SK-N-MC (cell line): ENCODE results near the gene GATA2.

Experiments used
- DNase-seq: peaks from one replicate; pipeline ENCODE4 v3.0.0-alpha.2; 2011; ENCODE audit warnings: low read depth, low spot score
- H3K27ac ChIP-seq: fragments of 200-600 bp; sonication (generic); 2 replicates; pipeline ENCODE4 v1.5.1; 2016; ENCODE audit warnings: mixed run types
- H3K36me3 ChIP-seq: fragments of 200-600 bp; sonication (generic); 2 replicates; pipeline ENCODE4 v1.6.1; 2017; ENCODE audit warnings: antibody characterized with exemption, low read length, mixed read lengths; ENCODE audit not compliant: insufficient read depth
- H3K4me3 ChIP-seq: fragments of 200-600 bp; sonication (generic); 2 replicates; pipeline ENCODE4 v1.5.1; 2016
- H3K9ac ChIP-seq: fragments of 200-600 bp; sonication (generic); 2 replicates; pipeline ENCODE4 v1.8.0; 2017; ENCODE audit warnings: mixed run types, mixed read lengths; ENCODE audit not compliant: insufficient read length
- H3K9me3 ChIP-seq: fragments of 200-600 bp; sonication (generic); 2 replicates; pipeline ENCODE4 v1.6.1; 2017; ENCODE audit warnings: low read depth, mild to moderate bottlenecking, antibody characterized with exemption, low read length, moderate library complexity, mixed read lengths
- EZH2 ChIP-seq: fragments of 200-600 bp; sonication (generic); IDR thresholded peaks from one replicate; pipeline ENCODE4 v1.6.1; 2017; ENCODE audit warnings: antibody characterized with exemption
- FOXP2 ChIP-seq: optimal IDR thresholded peaks from 2 replicates; pipeline ENCODE3; 2011; ENCODE audit warnings: mild to moderate bottlenecking, moderate library complexity; ENCODE audit not compliant: insufficient read depth; ENCODE audit errors: extremely low read length, control extremely low read depth
- POLR2AphosphoS5 ChIP-seq: IDR thresholded peaks from 2 replicates; pipeline ENCODE4 v1.6.1; 2012; ENCODE audit warnings: mild to moderate bottlenecking, low read depth, low read length, borderline replicate concordance

GATA2 gene

DNA sequence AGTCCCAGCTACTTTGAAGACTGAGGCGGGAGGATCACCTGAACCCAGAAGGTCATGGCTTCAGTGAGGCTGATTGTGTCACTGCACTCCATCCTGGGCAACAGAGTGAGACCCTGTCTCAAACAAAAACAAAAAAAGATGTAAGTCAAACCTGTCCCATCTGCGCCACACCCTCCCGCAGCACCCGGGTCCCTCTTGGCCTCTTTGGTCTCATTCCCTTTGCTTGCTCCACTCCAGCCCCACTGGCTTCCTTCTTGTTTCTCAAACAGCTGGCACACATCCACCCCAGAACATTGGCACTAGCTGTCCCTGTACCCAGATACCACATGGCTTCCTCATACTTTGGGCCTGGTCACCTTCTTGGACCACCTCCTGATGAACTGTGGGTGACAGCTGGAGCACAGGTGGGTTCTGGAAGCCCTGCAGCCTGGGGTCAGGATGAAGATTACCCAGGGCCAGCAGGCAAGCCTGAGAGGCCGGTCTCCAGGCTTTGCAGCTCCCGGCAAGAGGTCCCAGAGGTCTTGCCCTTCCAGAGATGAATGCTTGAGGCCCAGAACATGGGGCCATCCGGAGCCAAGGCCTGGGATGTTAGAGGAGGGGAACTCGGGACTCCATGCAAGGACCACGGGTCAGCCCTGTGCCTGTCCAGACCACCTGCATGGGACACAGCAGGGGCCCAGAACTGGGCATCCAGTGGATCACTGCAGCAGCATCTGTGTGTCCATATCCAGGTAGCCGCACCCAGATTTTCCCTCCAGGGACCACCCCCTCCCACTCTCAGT is 10.9 kb upstream of the GATA2 start:
- Histone ChIP-seq H3K4me3 (no peak overlapping the region), H3K27ac (no peak overlapping the region), H3K9ac (no peak overlapping the region), H3K9me3 (no peaks in the 10 kb centered on the region), H3K36me3 (no peaks in the 10 kb centered on the region)
- TF ChIP-seq POLR2AphosphoS5 (no peak), EZH2 (no peak), FOXP2 (no peak)
- no peak for DNase-seq

DNA sequence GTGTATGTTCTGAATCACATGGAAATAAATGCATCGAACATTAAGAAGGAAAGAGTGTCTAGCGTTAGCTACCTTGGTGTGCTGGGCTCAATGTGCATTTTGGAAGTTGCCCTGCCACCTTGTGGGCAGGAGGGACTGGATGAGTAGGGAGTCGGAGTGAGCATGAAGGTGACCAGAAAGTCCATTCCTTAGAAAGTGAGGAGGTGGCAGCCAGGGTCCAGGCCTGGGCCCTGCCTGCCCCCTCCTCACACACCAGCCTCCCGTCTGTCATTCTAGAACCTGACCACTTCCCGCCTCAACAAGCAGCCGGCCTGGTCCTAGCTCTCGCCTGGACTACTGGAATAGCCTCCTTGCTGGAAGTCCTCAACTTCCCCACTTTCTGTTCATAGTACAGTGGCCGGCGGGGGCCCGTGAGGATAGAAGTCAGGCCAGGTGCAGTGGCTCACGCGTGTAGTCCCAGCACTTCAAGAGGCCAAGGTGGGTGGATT is 10.2 kb upstream of the GATA2 start:
- Histone ChIP-seq H3K9me3 (no peaks in the 10 kb centered on the region), H3K36me3 (no peaks in the 10 kb centered on the region), H3K4me3 (no peak overlapping the region), H3K9ac (no peak overlapping the region), H3K27ac (no peak overlapping the region)
- TF ChIP-seq EZH2 = no peak
- TF ChIP-seq FOXP2 = no peak
- no peak for TF ChIP-seq POLR2AphosphoS5
- no peak for DNase-seq

DNA sequence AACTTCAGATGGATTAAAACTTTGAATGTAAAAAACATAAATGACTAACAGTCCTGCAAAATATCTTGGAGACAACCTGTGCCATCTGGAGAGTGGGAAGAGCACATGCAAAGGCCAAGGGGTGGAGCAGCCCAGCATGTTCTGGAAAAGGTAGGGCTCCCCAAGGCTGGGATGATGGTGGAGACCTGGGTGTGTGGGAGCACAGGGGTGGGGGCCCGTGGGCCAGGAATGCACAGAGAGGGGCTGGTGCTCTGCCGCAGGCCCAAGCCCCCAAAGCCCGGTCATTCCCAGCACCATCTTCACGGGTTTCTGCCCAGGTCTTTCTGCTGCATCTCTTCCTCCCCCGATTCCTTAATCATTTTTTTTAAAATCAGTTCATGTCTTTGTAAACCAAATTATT is 9.7 kb upstream of the GATA2 start:
- Histone ChIP-seq H3K27ac (no peak overlapping the region), H3K4me3 (no peak overlapping the region), H3K36me3 (no peaks in the 10 kb centered on the region), H3K9ac (no peak overlapping the region), H3K9me3 (no peaks in the 10 kb centered on the region)
- DNase-seq = no peak
- TF ChIP-seq EZH2 (no peak), POLR2AphosphoS5 (no peak), FOXP2 (no peak)

DNA sequence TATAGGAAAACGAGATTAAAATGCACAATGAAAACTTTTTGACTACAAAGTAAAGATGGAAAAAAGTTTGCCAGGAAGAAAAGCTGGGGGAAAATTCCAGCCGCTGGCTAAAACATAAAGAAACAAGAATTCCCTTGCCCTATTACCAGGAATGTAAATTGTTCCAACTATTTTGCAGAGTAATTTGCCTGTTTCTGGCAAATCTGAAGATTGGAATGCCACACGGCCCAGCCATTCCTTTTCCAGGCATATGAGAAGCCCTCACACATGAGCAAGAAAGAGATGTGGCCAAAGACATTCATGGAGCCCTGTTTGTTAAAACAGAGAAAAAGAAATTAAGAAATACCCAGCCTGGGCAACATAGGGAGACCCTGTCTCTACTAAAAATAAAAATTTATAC is 8.4 kb upstream of the GATA2 start:
- DNase-seq = no peak
- no peak overlapping the region for H3K9ac ChIP-seq
- no peak overlapping the region for H3K4me3 ChIP-seq
- no peak for TF ChIP-seq EZH2
- no peak for TF ChIP-seq FOXP2
- no peaks in the 10 kb centered on the region for H3K36me3 ChIP-seq
- no peak overlapping the region for H3K27ac ChIP-seq
- H3K9me3 ChIP-seq = no peaks in the 10 kb centered on the region

DNA sequence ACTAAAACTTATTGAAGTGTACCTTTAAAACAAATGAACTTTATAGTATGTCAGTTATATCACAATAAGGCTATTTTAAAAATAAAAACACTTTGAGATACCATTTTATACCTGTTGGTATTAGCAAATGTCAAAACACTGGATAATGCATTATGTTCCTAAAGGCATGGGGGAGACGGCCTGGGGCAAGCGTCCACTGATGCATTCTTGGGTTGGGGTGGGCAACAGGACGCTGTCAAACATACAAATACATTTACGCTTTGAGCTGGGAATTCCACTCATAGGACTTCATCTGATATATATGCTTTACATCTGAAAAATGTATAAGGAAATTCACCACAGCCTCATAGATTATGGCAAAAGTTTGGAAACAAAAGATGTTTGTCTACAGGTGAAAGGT is 7.6 kb upstream of the GATA2 start:
- Histone ChIP-seq H3K9me3 (no peaks in the 10 kb centered on the region), H3K4me3 (no peak overlapping the region), H3K36me3 (no peaks in the 10 kb centered on the region), H3K27ac (no peak overlapping the region), H3K9ac (no peak overlapping the region)
- no peak for DNase-seq
- TF ChIP-seq EZH2 (no peak), POLR2AphosphoS5 (no peak), FOXP2 (no peak)

DNA sequence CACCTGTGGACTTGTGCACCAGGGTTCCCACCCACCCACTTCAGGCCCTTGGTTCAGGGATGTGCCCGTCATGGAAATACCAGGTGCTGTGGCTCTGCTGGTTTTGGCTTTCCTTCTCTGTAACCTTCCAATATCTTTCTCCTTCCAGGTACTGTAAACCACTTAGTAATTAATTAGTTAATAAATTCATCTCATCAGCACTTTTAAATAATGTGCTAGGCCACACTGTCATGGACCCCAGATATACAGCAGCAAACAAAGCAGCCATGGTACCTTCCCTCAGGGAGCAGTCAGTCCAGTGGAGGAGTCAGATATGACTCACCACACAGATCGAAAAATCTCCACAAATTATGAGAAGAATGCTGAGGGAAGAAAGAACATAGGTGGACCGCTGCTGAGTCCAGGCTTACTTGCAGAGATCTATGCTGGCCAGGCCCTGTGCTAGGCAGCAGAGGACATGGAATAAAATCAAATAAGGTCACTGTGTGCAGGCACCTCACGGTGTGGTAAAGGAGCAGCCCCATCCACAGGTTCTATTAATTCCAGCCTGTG is 6.8 kb upstream of the GATA2 start:
- no peak for TF ChIP-seq POLR2AphosphoS5
- TF ChIP-seq EZH2 = no peak
- TF ChIP-seq FOXP2 = no peak
- Histone ChIP-seq H3K27ac (no peak overlapping the region), H3K36me3 (no peaks in the 10 kb centered on the region), H3K9ac (no peak overlapping the region), H3K4me3 (no peak overlapping the region), H3K9me3 (no peaks in the 10 kb centered on the region)
- no peak for DNase-seq

DNA sequence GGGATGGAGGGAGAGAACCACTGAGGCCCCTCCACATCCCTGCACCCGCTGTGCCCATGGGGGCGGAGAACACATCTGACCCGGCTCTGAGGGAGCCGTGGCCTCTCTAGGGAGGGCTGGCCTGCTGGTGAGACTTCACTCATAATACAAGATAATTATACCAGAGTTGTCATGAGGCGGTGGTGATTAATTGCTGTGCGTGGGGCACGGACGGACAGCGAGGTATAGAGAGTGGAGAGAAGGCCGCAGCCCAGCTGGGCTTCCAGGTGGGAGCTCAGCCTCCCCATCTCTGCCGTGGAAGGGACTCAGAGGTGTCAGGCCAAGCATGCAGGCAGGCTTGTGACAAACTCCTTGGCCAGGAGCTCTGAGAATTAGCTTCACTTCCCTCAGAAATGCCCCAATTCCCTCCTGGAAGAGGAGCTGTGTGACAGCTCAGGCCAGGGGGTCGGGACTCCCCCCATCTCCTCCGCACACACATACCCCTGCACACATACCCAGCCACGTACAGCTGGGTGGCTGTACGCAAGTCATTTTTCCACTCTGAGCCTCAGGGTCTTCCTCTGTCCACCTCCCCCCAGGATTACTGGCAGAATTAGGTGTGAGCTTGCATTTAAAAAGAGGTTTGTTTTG is 6.0 kb upstream of the GATA2 start:
- Histone ChIP-seq H3K4me3 (no peak overlapping the region), H3K27ac (no peak overlapping the region), H3K9me3 (no peaks in the 10 kb centered on the region), H3K9ac (no peak overlapping the region), H3K36me3 (no peaks in the 10 kb centered on the region)
- no peak for DNase-seq
- TF ChIP-seq FOXP2 (no peak), POLR2AphosphoS5 (no peak), EZH2 (no peak)

DNA sequence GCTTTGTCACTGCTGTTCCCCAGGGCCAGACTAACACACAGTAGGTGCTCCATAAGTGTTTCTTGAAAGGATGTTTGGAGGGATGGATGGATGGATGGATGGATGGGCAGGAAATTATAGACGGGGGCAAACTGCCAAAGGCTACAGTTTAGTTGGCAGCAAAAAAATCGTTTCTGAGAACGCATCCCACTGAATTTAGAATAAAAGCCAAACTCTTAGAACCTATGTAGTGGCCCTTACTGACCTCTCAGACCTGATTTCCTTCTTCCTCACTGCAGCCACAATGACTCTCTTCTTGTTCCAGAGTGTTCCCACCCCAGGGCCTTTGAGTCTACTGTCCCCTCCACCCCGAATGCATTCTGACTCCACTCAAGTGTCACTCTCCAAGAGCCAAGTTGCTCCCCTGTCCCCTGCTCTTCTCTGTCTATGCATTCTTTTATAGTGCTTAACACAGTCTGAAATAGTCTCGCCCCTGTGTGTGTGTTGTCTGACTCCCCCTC is 5.2 kb upstream of the GATA2 start:
- no peak overlapping the region for H3K9ac ChIP-seq
- no peak for DNase-seq
- no peaks in the 10 kb centered on the region for H3K36me3 ChIP-seq
- H3K9me3 ChIP-seq = no peaks in the 10 kb centered on the region
- no peak overlapping the region for H3K27ac ChIP-seq
- H3K4me3 ChIP-seq = peak overlapping the region; percentile 84
- no peak for TF ChIP-seq EZH2
- TF ChIP-seq FOXP2 = no peak
- TF ChIP-seq POLR2AphosphoS5 = no peak
